ENCODE measurements around the gene UBAC2. TPM values are rescaled to one million over a fixed set of nuclear protein-coding genes. Genes with fewer than 3 reads are reported as not detected.

The UBAC2 gene
- total RNA-seq, 1 experiment from 2014 or later, result 45.8 TPM

- CTCF ChIA-PET, result no interaction called here
- no peak for DNase-seq (ENCODE audit: low spot score)
- Histone ChIP-seq H3K36me3 (ENCODE audit: insufficient read depth, low read length, poor library complexity, severe bottlenecking) (no peaks in the 10 kb centered on the region), H3K9me3 (ENCODE audit: low read depth, low read length, poor library complexity, severe bottlenecking) (no peaks in the 10 kb centered on the region), H3K27ac (ENCODE audit: low read depth, low read length, poor library complexity, severe bottlenecking) (no peak overlapping the region), H3K4me3 (ENCODE audit: low read depth, low read length, poor library complexity, severe bottlenecking) (no peak overlapping the region), H3K27me3 (replicated peaks; ENCODE audit: insufficient read depth, low read depth, low read length, poor library complexity) (no peaks in the 10 kb centered on the region), H3K4me1 (ENCODE audit: insufficient read depth, low read length, poor library complexity, severe bottlenecking) (no peaks in the 10 kb centered on the region)
- intact Hi-C loops (cut with micrococcal nuclease; ENCODE audit: unreplicated experiment), result no loop called here
- TF ChIP-seq EZH2 (IDR thresholded peaks at IDR 0.05; ENCODE audit: borderline replicate concordance, low read depth, low read length, poor library complexity, severe bottlenecking), result no peak
- TF ChIP-seq CTCF (conservative IDR thresholded peaks at IDR 0.05; ENCODE audit: low read depth, low read length), result no peak
- no TSS peak for BruUV-seq (replicated peaks)
- POLR2A ChIA-PET (ENCODE audit: low non-redundant PET), result no interaction called here
Observed at GRCh38 chr13:99311137-99311536, 110.5 kb downstream of the UBAC2 start.

GRCh38 chr13:99311748-99312492 lies 111.3 kb downstream of the UBAC2 start:
- ChIA-PET CTCF (no interaction called here), POLR2A (ENCODE audit: low non-redundant PET) (no interaction called here)
- no TSS peak for BruUV-seq (replicated peaks)

GRCh38 chr13:99312493-99312883 lies 111.8 kb downstream of the UBAC2 start:
- ChIA-PET CTCF (no interaction called here), POLR2A (ENCODE audit: low non-redundant PET) (no interaction called here)
- H3K36me3 ChIP-seq (ENCODE audit: insufficient read depth, low read length, poor library complexity, severe bottlenecking), result no peaks in the 10 kb centered on the region
- H3K4me3 ChIP-seq (ENCODE audit: low read depth, low read length, poor library complexity, severe bottlenecking), result no peak overlapping the region
- no peaks in the 10 kb centered on the region for H3K9me3 ChIP-seq (ENCODE audit: low read depth, low read length, poor library complexity, severe bottlenecking)
- no peaks in the 10 kb centered on the region for H3K27me3 ChIP-seq (replicated peaks; ENCODE audit: insufficient read depth, low read depth, low read length, poor library complexity)
- BruUV-seq (replicated peaks), result no TSS peak
- TF ChIP-seq CTCF (conservative IDR thresholded peaks at IDR 0.05; ENCODE audit: low read depth, low read length) (no peak), EZH2 (IDR thresholded peaks at IDR 0.05; ENCODE audit: borderline replicate concordance, low read depth, low read length, poor library complexity, severe bottlenecking) (no peak)
- no peaks in the 10 kb centered on the region for H3K4me1 ChIP-seq (ENCODE audit: insufficient read depth, low read length, poor library complexity, severe bottlenecking)
- DNase-seq (ENCODE audit: low spot score), result no peak
- no peak overlapping the region for H3K27ac ChIP-seq (ENCODE audit: low read depth, low read length, poor library complexity, severe bottlenecking)
- intact Hi-C loops (cut with micrococcal nuclease; ENCODE audit: unreplicated experiment), result no loop called here

More at GRCh38 chr13:99311748-99312492, 111.3 kb downstream of the UBAC2 start:
- Histone ChIP-seq H3K27ac (ENCODE audit: low read depth, low read length, poor library complexity, severe bottlenecking) (no peak overlapping the region), H3K4me3 (ENCODE audit: low read depth, low read length, poor library complexity, severe bottlenecking) (no peak overlapping the region), H3K9me3 (ENCODE audit: low read depth, low read length, poor library complexity, severe bottlenecking) (no peaks in the 10 kb centered on the region), H3K36me3 (ENCODE audit: insufficient read depth, low read length, poor library complexity, severe bottlenecking) (no peaks in the 10 kb centered on the region), H3K4me1 (ENCODE audit: insufficient read depth, low read length, poor library complexity, severe bottlenecking) (no peaks in the 10 kb centered on the region), H3K27me3 (replicated peaks; ENCODE audit: insufficient read depth, low read depth, low read length, poor library complexity) (no peaks in the 10 kb centered on the region)
- DNase-seq (ENCODE audit: low spot score), result no peak
- no peak for TF ChIP-seq CTCF (conservative IDR thresholded peaks at IDR 0.05; ENCODE audit: low read depth, low read length)
- no peak for TF ChIP-seq EZH2 (IDR thresholded peaks at IDR 0.05; ENCODE audit: borderline replicate concordance, low read depth, low read length, poor library complexity, severe bottlenecking)
- intact Hi-C loops (cut with micrococcal nuclease; ENCODE audit: unreplicated experiment), result no loop called here
